ENCODE data around the gene MINDY2. TPM values are rescaled to one million over a fixed set of nuclear protein-coding genes. Genes with fewer than 3 reads are reported as not detected.
"Not testable (repeated sequence)": the region's sequence is repeated elsewhere in the genome, so short reads cannot be mapped to it uniquely, and the experiment has no call there.

The MINDY2 gene
- total RNA-seq, 2 donors from 2014 or later = 13.0 to 16.9 TPM

GRCh38 chr15:58839485-58839884, 68.4 kb downstream of the MINDY2 start:
- H3K9me3 ChIP-seq = no peaks in the 10 kb centered on the region
- no peaks in the 10 kb centered on the region for H3K4me1 ChIP-seq
- H3K4me3 ChIP-seq = no peak overlapping the region
- H3K36me3 ChIP-seq = no peaks in the 10 kb centered on the region
- intact Hi-C loops (cut with DNase I) = no loop called here
- no peak overlapping the region for H3K27ac ChIP-seq
- no peaks in the 10 kb centered on the region for H3K27me3 ChIP-seq
- DNase-seq = no peak
- no peak overlapping the region for H3K9ac ChIP-seq (ENCODE audit: low read depth in 2 of 2, low read length in 2 of 2)
- peak; percentile 10 for TF ChIP-seq CTCF (IDR thresholded peaks at IDR 0.05)

GRCh38 chr15:58840048-58840447, 68.9 kb downstream of the MINDY2 start:
- H3K27ac ChIP-seq = no peak overlapping the region
- intact Hi-C loops (cut with DNase I) = loop anchor here (10.0 kb wide), 1 partner anchor 575 kb away; no protein-coding TSS in a partner anchor
- DNase-seq = no peak
- H3K4me3 ChIP-seq = no peak overlapping the region
- H3K27me3 ChIP-seq = no peaks in the 10 kb centered on the region
- H3K9me3 ChIP-seq = no peaks in the 10 kb centered on the region
- H3K4me1 ChIP-seq = no peaks in the 10 kb centered on the region
- no peaks in the 10 kb centered on the region for H3K36me3 ChIP-seq
- TF ChIP-seq CTCF (IDR thresholded peaks at IDR 0.05) = no peak
- no peak overlapping the region for H3K9ac ChIP-seq (ENCODE audit: low read depth in 2 of 2, low read length in 2 of 2)

- no peaks in the 10 kb centered on the region for H3K9me3 ChIP-seq
- H3K4me1 ChIP-seq = no peaks in the 10 kb centered on the region
- intact Hi-C loops (cut with DNase I) = loop anchor here (10.0 kb wide), 1 partner anchor 578 kb away; no protein-coding TSS in a partner anchor
- H3K36me3 ChIP-seq = no peaks in the 10 kb centered on the region
- no peak for TF ChIP-seq CTCF (IDR thresholded peaks at IDR 0.05)
- H3K27me3 ChIP-seq = no peaks in the 10 kb centered on the region
- H3K4me3 ChIP-seq = no peak overlapping the region
- H3K9ac ChIP-seq (ENCODE audit: low read depth in 2 of 2, low read length in 2 of 2) = no peak overlapping the region
- DNase-seq = no peak
- H3K27ac ChIP-seq = no peak overlapping the region
These were observed 71.8 kb downstream of the MINDY2 start for GRCh38 chr15:58842713-58843396.

- H3K4me3 ChIP-seq; DNase-seq; H3K9ac ChIP-seq (ENCODE audit: low read depth in 2 of 2, low read length in 2 of 2); H3K36me3 ChIP-seq; H3K27ac ChIP-seq; H3K4me1 ChIP-seq; intact Hi-C loops (cut with DNase I); H3K9me3 ChIP-seq; H3K27me3 ChIP-seq: not testable (repeated sequence)
These were observed 80.1 kb downstream of the MINDY2 start for GRCh38 chr15:58851205-58851604.

- no peaks in the 10 kb centered on the region for H3K36me3 ChIP-seq
- no peak overlapping the region for H3K27ac ChIP-seq
- no peak overlapping the region for H3K9ac ChIP-seq (ENCODE audit: low read depth in 2 of 2, low read length in 2 of 2)
- H3K27me3 ChIP-seq = no peaks in the 10 kb centered on the region
- no peaks in the 10 kb centered on the region for H3K9me3 ChIP-seq
- no peak for DNase-seq
- H3K4me3 ChIP-seq = no peak overlapping the region
- no peaks in the 10 kb centered on the region for H3K4me1 ChIP-seq
- no peak for TF ChIP-seq CTCF (IDR thresholded peaks at IDR 0.05)
- intact Hi-C loops (cut with DNase I) = no loop called here
These were observed 81.2 kb downstream of the MINDY2 start for GRCh38 chr15:58852347-58852746.

- Histone ChIP-seq H3K9ac (ENCODE audit: low read depth in 2 of 2, low read length in 2 of 2) (no peak overlapping the region), H3K36me3 (no peaks in the 10 kb centered on the region), H3K4me1 (no peaks in the 10 kb centered on the region), H3K4me3 (no peak overlapping the region), H3K27me3 (no peaks in the 10 kb centered on the region), H3K27ac (no peak overlapping the region), H3K9me3 (no peaks in the 10 kb centered on the region)
- DNase-seq = no peak
- intact Hi-C loops (cut with DNase I) = no loop called here
- TF ChIP-seq CTCF (IDR thresholded peaks at IDR 0.05) = no peak
These were observed 83.5 kb downstream of the MINDY2 start for GRCh38 chr15:58854593-58854992.
